ENCODE data around the gene CST1.
"Not testable (repeated sequence)": the region's sequence is repeated elsewhere in the genome, so short reads cannot be mapped to it uniquely, and the experiment has no call there.

CST1 gene, protein sequence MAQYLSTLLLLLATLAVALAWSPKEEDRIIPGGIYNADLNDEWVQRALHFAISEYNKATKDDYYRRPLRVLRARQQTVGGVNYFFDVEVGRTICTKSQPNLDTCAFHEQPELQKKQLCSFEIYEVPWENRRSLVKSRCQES

DNA sequence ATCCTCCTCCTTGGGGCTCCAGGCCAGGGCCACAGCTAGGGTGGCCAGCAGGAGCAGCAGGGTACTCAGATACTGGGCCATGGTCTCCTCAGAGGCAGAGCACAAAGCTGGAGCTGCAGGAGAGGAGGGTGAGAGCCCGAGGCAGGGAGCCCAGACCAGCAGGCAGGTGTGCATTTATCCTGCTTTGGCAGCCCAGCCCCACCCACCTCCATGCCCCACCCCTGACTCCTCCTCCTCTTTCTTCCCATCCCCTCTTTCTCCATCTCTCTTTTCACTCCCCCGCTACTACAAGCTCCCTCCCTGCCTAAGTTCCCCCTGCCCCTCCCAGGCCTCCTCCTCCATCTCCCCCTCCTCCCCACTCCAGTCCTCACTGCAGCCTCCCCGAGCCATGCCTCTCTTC, at the start of gene CST1:
TSS of gene CST1 (minus strand) at position 150 of the 400 bp plus-strand sequence. CDS start at position 81, 69 bp downstream.
- not testable (repeated sequence) for DNase-seq (ENCODE audit: low read depth in 2 of 2)

DNA sequence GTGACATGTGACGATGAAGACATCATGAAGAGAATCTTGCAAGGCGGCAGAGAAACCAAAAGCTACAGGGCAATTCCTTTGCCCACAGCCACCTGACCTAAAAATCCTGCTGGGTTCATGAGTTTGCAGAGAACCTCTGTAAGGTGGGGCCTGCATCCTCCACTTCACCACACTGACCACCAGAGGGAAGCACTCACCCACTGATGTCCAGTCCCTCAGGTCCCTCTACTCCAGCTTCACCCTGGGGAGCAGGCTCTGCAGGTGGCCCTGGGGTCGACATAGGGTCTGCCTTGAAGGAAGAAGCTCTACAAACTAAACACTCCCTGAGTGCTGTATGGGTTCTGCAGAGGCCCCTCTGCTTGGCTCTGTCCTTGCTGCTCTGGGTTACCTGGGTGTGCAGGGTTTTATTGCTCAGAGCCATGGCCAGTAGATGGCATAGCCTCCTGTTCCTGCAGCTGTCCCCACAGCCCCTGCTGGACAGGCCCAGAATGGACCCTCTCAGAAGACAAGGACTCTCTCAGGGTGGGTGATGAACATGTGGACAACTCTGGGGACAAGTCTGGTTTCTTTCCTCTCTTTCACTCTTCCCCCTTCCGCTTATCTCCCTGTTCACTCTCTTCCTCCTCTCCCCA, 48.6 kb upstream of the CST1 start:
- DNase-seq (ENCODE audit: low read depth in 2 of 2) = not testable (repeated sequence)

DNA sequence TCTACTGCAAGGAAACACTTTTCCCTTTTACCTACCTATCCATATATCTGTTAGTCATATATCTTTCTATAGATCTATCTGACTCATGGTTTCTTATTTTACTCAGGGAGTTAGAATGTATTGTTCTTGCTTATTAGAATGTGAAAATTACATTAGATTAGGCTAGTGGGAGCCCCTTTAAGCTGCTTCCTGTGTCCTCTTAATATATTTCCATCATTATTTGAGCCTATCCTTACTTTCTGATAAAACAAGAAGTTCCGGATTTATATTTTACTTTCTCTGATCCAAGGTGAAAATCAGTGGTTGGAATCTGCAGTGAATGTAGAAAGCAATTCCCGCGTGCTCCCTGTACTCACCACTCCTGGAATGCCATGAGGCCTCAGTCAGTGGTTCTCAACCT, 44.8 kb upstream of the CST1 start:
- no peak for DNase-seq (ENCODE audit: low read depth in 2 of 2)

DNA sequence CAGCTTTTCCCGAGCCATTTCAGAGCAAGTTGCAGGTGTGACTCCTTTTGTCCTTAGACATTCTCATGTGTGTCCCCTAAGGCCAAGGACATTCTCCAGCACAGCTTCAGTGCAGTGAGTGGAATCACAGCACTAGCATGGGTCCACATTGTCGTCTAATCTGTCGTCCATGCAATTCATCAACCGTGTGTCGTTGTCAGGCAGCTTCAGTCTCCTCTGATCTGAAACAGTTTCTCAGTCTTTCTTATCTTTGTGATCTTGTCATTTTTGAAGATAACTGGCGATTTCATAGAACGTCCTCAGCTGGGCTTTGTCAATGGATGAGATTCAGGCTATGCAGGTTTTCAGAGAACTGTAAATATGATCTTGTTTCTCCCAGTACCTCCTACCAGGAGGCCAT, 44.1 kb upstream of the CST1 start:
- DNase-seq (ENCODE audit: low read depth in 2 of 2) = no peak

DNA sequence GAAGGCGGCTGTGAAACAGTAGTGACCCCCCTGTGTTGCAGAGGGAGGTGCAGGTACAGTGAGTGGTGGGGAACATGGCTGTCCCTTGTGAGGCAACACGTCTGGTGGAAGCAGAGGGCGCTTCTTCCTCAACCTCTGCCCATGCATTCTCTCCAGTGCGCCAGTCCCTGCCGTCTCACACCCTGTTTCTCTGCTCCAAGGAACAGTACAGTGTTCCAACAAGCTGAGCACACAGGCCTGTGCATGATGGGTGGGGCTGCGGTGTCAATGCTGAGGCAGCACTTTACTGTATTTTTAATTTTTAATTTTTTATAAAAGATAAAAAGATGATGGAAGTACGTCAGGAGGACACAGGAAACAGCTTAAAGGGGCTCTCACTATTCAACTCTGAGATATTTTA, 43.3 kb upstream of the CST1 start:
- no peak for DNase-seq (ENCODE audit: low read depth in 2 of 2)

DNA sequence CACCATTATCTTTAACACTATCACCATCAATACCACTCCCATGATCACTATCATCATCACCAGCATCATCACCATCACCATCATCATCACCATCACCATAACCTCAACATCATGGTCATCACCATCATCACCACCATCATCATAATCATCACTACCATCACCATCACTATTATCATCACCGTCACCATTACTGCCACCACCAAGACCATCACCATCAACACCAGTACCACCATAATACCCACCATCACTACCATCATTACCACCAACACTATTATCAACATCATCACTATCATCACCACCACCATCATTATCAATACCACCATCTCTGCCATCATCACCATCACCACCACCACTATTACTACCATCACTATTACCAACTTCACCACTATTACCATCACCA, 32.7 kb upstream of the CST1 start:
- DNase-seq (ENCODE audit: low read depth in 2 of 2) = no peak

DNA sequence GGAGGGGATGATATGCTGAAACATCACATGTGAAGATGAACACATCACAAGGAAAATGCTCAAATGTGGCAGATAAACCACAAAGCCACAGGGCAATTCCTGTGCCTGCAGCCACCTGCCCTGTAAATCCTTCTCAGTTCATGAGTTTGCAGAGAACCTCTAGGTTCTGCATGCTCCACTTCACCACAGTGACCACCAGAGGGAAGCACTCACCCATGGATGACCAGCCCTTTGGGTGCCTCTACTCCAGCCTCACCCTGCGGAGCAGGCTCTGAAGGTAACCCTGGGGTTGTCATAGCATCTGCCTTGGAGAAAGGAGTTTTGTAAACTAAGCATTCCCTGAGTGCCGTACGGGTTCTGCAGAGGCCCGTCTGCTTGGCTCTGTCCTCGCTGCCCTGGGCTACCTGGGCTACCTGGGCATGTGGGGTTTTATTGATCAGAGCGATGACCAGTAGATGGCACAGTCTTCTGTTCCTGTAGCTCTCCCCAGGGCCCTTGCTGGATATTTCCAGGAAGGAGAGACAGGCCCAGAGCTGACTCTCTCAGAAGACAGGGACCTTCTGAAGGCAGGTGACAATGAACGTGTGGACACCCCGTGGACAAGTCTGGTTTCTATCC, 31.7 kb upstream of the CST1 start:
- no peak for DNase-seq (ENCODE audit: low read depth in 2 of 2)

DNA sequence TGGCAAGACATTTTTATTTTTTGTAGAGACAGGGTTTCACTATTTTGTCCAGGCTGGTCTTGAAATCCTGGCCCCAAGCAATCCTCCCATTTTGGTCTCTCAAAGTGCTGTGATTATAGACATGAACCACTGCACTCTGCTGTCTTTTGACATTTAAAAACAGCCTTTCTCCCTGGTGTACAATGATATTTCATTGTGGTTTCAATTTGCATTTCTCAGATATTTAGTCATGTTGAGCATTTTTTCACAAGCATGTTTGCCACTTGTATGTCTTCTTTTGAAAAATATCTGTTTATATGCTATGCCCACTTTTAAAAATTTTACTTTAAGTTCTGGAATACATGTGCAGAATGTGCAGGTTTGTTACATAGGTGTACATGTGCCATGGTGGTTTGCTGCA, 27.9 kb upstream of the CST1 start:
- DNase-seq (ENCODE audit: low read depth in 2 of 2) = not testable (repeated sequence)

DNA sequence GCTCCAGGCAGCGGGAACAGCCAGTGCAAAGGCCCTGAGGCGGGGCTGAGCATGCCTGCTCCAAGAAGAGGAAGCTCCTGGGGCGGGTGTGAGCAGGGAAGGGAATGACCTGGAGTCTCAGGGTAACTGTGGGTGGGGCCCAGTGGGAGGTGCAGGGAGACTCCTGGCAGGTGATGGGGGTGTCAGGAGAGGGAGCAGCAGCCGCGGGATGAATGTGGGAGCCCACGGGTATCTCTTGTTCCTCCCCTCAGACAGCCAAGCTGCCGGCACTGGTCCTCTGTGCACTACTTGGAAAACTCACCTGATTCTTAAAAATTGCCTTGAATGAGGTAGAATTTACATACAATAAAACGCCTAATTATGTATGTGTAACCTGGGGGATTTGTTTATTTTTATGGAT, 26.6 kb upstream of the CST1 start:
- not testable (repeated sequence) for DNase-seq (ENCODE audit: low read depth in 2 of 2)

DNA sequence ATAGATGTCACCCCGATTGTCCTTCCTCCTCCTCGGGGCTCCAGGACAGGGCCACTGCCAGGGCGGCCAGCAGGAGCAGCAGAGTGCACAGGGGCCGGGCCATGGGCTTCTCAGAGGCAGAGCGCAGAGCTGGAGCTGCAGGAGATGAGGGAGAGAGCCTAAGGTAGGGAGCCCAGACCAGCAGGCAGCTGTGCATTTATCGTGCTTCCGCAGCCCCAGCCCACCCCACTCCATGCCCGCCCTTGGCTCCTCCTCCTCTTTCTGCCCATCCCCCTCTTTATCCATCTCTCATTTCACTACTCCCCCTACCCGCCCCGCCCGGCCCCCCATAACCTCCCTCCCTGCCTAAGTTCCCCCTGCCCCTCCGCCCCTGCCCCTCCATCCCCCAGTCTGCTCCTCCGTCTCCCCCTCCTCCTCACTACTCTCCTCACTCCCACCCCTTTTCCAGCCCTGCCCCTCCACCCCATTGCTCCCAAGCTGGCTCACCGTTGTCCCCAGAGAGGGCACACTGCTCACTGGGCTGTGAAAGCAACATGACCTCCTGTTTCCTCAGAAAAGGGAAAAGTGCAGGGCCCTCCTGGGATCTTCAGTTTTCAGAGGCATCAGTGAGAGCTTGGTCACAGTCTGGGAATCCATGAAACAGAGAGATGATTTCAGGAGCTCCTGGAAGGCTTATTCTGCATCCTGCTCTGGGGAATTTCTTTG, 25.5 kb upstream of the CST1 start:
- DNase-seq (ENCODE audit: low read depth in 2 of 2) = no peak

DNA sequence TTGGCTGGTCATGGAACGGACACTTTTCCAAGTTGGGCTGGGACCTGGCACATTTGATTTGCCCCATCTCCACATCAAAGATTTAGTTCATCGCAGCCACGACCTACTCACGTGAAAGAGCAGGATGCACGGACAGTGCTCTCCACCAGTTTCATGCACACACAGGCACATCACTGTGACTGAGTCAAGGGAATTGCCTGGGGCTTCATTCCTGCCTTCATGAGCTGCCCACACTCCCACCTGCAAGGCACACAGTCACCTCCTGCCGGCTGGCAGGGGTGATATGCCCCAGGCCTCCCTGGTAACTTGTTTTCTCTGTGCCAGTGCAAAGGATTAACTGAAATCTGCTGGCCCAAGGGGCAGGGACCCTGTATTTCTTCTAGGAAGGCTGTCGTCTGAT, 23.3 kb upstream of the CST1 start:
- DNase-seq (ENCODE audit: low read depth in 2 of 2) = no peak

DNA sequence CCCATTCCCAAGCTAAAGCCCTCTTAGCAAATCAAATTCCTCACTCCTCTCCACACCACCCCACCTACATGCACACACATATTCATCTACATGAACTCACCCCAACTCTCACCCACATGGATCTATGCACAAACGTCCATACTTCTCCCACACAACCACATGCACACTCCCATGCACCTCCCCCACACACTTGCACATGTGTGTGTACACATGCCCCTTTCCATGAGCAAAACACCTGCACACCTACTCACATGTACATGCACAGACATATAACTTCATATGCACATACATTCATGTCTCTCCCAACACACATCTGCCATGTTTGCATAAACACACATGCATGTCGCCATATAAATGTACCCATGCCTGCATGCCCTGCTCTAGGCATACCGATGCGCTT, 22.8 kb upstream of the CST1 start:
- no peak for DNase-seq (ENCODE audit: low read depth in 2 of 2)

DNA sequence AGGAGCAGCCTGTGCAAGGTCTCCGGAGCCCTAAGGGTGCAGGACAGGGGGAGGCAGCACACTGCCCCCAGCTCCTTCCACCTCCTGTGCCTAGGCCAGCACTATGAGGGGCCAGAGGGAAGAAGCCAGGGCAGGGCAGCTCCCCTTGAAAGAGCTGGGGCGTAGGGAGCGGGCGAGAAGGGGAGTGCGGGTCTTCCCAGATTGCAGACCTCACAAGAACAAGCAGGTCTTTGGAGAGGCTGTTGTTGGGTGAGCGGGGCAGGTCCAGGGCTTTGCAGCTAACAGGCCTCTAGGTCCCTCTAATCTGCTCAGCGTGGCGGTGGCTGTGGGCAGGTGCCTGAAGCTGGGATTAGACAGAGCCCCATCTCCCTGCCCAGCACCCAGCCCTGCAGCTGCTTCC, 22.4 kb upstream of the CST1 start:
- DNase-seq (ENCODE audit: low read depth in 2 of 2) = no peak

DNA sequence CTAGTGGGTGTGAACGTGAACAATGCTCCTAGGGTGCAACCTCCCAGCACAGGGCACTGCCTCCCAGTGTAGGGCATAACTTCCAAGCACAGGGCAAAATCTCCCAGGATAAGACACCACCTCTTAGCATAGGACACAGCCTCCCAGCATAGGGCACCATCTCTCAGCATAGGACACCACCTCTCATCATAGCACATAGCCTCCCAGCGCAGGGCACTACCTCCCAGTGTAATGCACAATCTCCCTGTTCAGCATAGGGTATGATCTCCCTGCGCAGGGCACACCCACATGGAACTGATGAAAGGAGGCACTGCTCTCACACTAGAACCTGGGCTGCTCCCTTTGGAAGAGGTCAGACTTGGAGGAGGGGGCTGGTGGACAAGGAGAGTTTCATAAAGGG, 21.3 kb upstream of the CST1 start:
- no peak for DNase-seq (ENCODE audit: low read depth in 2 of 2)

DNA sequence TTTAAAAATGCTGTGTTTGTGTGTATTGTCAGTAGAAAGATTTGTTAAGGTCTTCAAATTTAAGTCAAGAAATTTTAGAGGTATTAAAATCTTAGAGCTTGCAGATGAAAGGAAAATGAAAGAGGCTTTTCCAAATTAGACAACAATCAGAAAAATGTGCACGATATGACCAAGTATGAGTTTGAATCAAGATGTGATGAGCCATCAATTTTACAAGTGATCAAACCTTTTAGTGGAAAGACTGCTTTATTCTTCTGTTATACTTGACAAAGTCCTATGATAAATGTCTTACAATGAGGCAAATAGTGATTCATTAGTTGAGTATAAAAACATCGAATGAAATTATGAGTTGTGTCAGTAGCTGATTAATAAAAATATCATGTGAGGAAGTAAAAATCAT, 19.6 kb upstream of the CST1 start:
- DNase-seq (ENCODE audit: low read depth in 2 of 2) = no peak

DNA sequence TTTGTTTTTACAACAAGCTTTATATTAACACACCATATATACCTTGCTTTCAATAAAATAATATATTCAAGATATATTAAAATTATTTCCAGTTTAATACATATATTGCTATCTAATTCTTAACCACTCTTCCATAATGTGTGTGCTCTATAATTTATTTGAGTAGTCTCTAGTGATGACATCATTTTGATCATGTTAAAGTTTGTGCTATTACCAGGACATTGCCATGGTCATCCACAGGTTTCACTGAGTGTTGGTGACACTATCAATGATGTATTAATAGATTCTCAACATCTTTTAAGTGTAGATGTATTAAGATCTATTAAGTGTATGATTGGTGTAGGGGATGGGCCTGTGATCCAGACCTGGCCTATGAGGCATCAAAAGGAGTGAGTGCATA, 17.8 kb upstream of the CST1 start:
- not testable (repeated sequence) for DNase-seq (ENCODE audit: low read depth in 2 of 2)

DNA sequence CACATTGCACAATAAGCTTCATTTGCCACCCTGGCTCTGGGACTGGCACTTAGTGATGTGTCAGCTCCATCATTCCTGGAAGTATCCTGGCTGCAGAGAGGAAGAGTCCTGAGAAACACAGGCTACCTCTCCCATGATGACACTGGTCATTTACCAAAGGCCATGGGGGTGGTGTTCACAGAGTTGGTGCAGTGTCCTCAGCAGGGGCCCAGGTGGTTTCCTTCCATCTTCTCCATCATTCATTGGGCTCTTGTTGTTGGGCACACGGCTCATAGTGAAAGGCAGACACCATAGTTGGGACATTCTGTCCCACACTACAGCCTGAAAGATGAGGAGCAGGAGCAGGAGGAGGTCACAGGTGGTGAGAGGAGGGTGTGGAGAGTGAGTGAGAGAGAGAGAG, 15.8 kb upstream of the CST1 start:
- no peak for DNase-seq (ENCODE audit: low read depth in 2 of 2)

DNA sequence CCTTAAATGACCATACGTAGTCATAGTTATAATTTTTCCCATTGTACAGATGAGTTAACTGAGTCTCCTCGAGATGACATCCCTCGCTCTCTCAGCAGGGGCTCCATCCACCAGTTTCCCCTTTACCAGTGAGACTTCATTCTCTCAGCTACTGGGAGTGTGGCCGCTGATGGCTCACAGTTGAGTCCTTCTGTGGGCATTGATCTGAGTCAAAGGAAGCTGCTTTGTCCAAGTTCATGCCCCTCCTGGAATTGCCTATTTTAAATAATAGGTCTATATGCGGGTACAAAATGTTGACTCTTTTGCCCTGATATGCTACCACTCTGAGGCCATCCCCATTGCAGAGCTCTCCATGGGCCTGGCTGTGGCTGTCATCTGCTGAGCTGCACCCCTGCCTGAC, 14.8 kb upstream of the CST1 start:
- DNase-seq (ENCODE audit: low read depth in 2 of 2) = no peak

DNA sequence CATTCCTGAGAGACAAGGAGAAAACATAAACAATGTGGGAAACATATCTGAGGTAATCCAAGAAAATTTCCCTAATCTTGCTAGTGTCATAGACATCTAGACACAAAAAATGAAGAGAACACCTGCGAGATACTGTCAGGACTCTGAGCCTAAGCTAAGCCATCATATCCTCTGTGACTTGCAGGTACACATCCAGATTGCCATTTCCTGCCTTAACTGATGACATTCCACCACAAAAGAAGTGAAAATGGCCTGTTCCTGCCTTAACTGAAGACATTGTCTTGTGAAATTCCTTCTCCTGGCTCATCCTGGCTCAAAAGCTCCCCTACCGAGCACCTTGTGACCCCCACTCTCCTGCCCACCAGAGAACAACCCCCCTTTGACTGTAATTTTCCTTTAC, 13.9 kb upstream of the CST1 start:
- not testable (repeated sequence) for DNase-seq (ENCODE audit: low read depth in 2 of 2)

DNA sequence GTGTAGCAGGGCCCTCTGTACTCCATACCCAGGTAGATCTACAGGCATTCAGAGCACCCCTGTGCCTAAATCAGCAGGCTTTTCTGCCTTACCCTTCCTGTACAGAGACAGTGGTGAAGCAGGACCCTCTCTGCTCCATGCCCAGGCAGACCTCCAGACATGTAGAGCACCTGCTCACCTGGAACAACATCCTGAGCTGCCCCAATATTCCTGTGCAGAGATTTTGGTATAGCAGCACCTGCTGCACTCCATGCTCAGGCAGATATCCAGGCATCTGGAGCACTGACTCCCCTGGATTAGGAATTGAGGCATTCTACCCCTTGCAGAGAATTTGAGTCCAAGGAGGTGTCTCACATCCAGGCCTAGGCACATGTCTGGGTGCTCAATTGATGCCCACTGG, 12.6 kb upstream of the CST1 start:
- no peak for DNase-seq (ENCODE audit: low read depth in 2 of 2)

DNA sequence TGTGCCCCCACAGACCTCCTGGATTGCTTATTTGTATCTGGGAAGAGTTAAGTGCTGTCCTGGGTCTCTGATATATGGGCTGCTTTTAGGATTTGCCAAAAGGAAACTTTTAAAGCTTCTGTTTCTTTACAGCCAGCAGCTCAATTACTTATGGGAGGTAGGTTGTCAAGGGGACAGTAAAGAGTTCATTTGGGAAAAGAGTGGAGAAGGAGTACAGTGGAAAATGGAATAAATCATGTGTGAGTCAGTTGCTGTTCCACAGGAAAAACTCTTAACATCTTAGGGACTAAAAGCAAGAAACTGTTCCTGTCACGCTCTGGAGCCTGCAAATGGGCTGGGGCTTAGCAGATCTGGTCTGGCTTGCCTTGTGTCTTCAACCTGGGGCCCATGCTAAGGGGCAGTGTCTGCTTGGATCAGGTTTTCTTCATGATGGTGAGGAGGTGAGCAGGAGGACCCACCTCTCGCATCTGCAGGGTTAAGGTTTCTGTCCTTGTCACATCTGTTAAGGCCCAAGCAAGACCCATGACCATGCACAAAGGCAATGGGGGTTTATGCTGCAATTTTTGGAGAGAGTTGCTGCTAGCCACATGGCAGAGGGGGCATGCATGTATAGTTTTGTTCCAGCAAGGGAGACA, 8.7 kb upstream of the CST1 start:
- no peak for DNase-seq (ENCODE audit: low read depth in 2 of 2)

DNA sequence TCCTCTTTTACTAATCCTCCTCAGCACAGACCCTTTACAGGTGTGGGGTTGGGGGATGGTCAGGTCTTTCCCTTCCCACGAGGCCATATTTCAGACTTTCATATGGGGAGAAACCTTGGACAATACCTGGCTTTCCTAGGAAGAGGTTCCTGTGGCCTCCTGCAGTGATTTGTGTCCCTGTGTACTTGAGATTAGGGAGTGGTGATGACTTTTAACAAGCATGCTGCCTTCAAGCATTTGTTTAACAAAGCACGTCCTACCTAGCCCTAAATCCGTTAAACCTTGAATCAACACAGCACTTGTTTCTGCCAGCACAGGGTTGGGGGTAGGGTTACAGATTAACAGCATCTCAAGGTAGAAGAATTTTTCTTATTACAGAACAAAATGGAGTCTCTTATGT, 6.1 kb upstream of the CST1 start:
- not testable (repeated sequence) for DNase-seq (ENCODE audit: low read depth in 2 of 2)

Data from fibroblast of skin of left biceps (primary cell).